PC-3 (cell line): ENCODE results near the gene CASP7. TPM values are rescaled to one million over a fixed set of nuclear protein-coding genes. Genes with fewer than 3 reads are reported as not detected.

Source experiments
- ATAC-seq: fragments of 200-7000 bp; cut with Tn5 transposase; 2 replicates; pipeline ENCODE4 v1.9.1; 2020; ENCODE audit warnings: mild to moderate bottlenecking, moderate library complexity
- BruUV-seq: library from RNA; stranded (reverse); fragments of 400-500 nt; replicated peaks from 2 replicates; lab custom pipeline; 2021; lab: Mats Ljungman, UMichigan
- CTCF ChIA-PET: fragments of 300-600 bp; sonication (Branson Sonifier 250); formaldehyde crosslinking; loops from one replicate; lab custom pipeline; 2022; ENCODE audit warnings: antibody characterized with exemption; lab: Charles Lee
- POLR2A ChIA-PET: fragments of 300-600 bp; sonication (Branson Sonifier 250); formaldehyde crosslinking; loops from one replicate; lab custom pipeline; 2022; ENCODE audit warnings: antibody characterized with exemption; ENCODE audit not compliant: unreplicated experiment; lab: Charles Lee
- DNase-seq: peaks from one replicate; pipeline ENCODE4 v3.0.0-alpha.2; 2015
- H2AFZ ChIP-seq: fragments of 300-600 bp; sonication (generic); 2 replicates; pipeline ENCODE4 v1.6.0; 2016; ENCODE audit warnings: antibody characterized with exemption, low read length
- H3F3A ChIP-seq: fragments of 300-600 bp; sonication (generic); one replicate; pipeline ENCODE4 v1.6.0; 2017; ENCODE audit warnings: antibody characterized with exemption, low read length, control low read depth, mild to moderate bottlenecking; ENCODE audit not compliant: unreplicated experiment
- H3K27ac ChIP-seq: fragments of 300-600 bp; sonication (generic); 2 replicates; pipeline ENCODE4 v1.5.1; 2016; ENCODE audit warnings: mild to moderate bottlenecking, low read length
- H3K27me3 ChIP-seq: fragments of 300-600 bp; sonication (generic); 2 replicates; pipeline ENCODE4 v1.6.1; 2016; ENCODE audit warnings: low read length, mixed read lengths
- H3K36me3 ChIP-seq: fragments of 300-600 bp; sonication (generic); 2 replicates; pipeline ENCODE4 v1.6.1; 2016; ENCODE audit warnings: low read depth, mixed run types, low read length, mixed read lengths
- H3K4me1 ChIP-seq: fragments of 300-600 bp; sonication (generic); 2 replicates; pipeline ENCODE4 v1.5.1; 2016; ENCODE audit warnings: low read length; ENCODE audit not compliant: insufficient read depth
- H3K4me2 ChIP-seq: fragments of 300-600 bp; sonication (generic); 2 replicates; pipeline ENCODE4 v1.6.0; 2016; ENCODE audit warnings: low read length
- H3K4me3 ChIP-seq: fragments of 300-600 bp; sonication (generic); 2 replicates; pipeline ENCODE4 v1.5.1; 2016; ENCODE audit warnings: mild to moderate bottlenecking, low read length, mixed read lengths
- H3K79me2 ChIP-seq: fragments of 300-600 bp; sonication (generic); 2 replicates; pipeline ENCODE4 v1.6.1; 2017; ENCODE audit warnings: low read length, mixed read lengths
- H3K9ac ChIP-seq: fragments of 300-600 bp; sonication (generic); 2 replicates; pipeline ENCODE4 v1.6.0; 2016; ENCODE audit warnings: mild to moderate bottlenecking, low read length
- H3K9me2 ChIP-seq: fragments of 300-600 bp; sonication (generic); replicated peaks from 2 replicates; pipeline ENCODE4 v1.6.1; 2016; ENCODE audit warnings: mixed run types, low read length, mixed read lengths
- H3K9me3 ChIP-seq: fragments of 300-600 bp; sonication (generic); 2 replicates; pipeline ENCODE4 v1.6.1; 2016; ENCODE audit warnings: low read length, mixed read lengths
- H4K20me1 ChIP-seq: fragments of 300-600 bp; sonication (generic); 2 replicates; pipeline ENCODE4 v1.6.1; 2016; ENCODE audit warnings: low read length, mixed read lengths
- CTCF ChIP-seq: fragments of 300-600 bp; sonication (generic); conservative IDR thresholded peaks from 2 replicates; pipeline ENCODE4 v1.5.1; 2017; ENCODE audit warnings: antibody characterized with exemption, low read depth, mild to moderate bottlenecking, low read length
- EZH2 ChIP-seq: fragments of 300-600 bp; sonication (generic); IDR thresholded peaks from one replicate; pipeline ENCODE4 v1.6.1; 2017; ENCODE audit warnings: antibody characterized with exemption, mild to moderate bottlenecking, low read length; ENCODE audit not compliant: unreplicated experiment
- EZH2phosphoT487 ChIP-seq: fragments of 300-600 bp; sonication (generic); IDR thresholded peaks from 2 replicates; pipeline ENCODE4 v1.6.1; 2018; ENCODE audit warnings: mild to moderate bottlenecking, antibody characterized with exemption, low read length, borderline replicate concordance
- intact Hi-C: fragments of 100-400 bp; cut with micrococcal nuclease; formaldehyde crosslinking; loops from 2 replicates; pipeline ENCODE4 v1.9.0; 2023
- total RNA-seq: library from RNA; depleted of rRNA; stranded (reverse); fragments of >200 nt; gene quantifications from 2 replicates; pipeline ENCODE4 v1.2.3, GENCODE V29; 2014

CASP7 gene
- total RNA-seq, 1 experiment from 2014 or later: 13.7 TPM

- Histone ChIP-seq H3K27ac (no peak overlapping the region), H3K4me2 (no peak overlapping the region), H2AFZ (no peak overlapping the region), H3F3A (no peaks in the 10 kb centered on the region), H3K9me2 (no peaks in the 10 kb centered on the region), H3K4me1 (no peaks in the 10 kb centered on the region), H3K4me3 (no peak overlapping the region), H3K36me3 (peaks cover 12% of the 10 kb centered on the region; the same call in 1 of the 2 replicates), H3K79me2 (peaks cover 14% of the 10 kb centered on the region; the same call in 1 of the 2 replicates), H3K9ac (no peak overlapping the region), H4K20me1 (no peaks in the 10 kb centered on the region), H3K9me3 (peaks cover 11% of the 10 kb centered on the region; the same call in 1 of the 2 replicates), H3K27me3 (no peaks in the 10 kb centered on the region)
- DNase-seq (no peak), ATAC-seq (no peak)
- no TSS peak for BruUV-seq
- POLR2A ChIA-PET: no interaction called here
- CTCF ChIA-PET: no interaction called here
- intact Hi-C loops: no loop called here
- no peak for TF ChIP-seq EZH2phosphoT487
- no peak for TF ChIP-seq EZH2
- TF ChIP-seq CTCF: no peak
Observed at GRCh38 chr10:113690749-113691148, 11.0 kb downstream of the CASP7 start.

GRCh38 chr10:113691381-113691780, 11.7 kb downstream of the CASP7 start:
- no peaks in the 10 kb centered on the region for H3K9me2 ChIP-seq
- H4K20me1 ChIP-seq: no peaks in the 10 kb centered on the region
- H3K9me3 ChIP-seq: peaks cover 11% of the 10 kb centered on the region; the same call in 1 of the 2 replicates
- no peaks in the 10 kb centered on the region for H3K4me1 ChIP-seq
- ATAC-seq (no peak), DNase-seq (no peak)
- H2AFZ ChIP-seq: no peak overlapping the region
- no peaks in the 10 kb centered on the region for H3K27me3 ChIP-seq
- H3K79me2 ChIP-seq: 0 out of 2 replicates have a peak, but pooled peaks cover 10% of the 10 kb centered on the region
- ChIA-PET POLR2A (no interaction called here), CTCF (no interaction called here)
- H3F3A ChIP-seq: no peaks in the 10 kb centered on the region
- TF ChIP-seq CTCF: no peak
- no peak for TF ChIP-seq EZH2phosphoT487
- no peak for TF ChIP-seq EZH2
- intact Hi-C loops: no loop called here
- no TSS peak for BruUV-seq
- no peak overlapping the region for H3K4me3 ChIP-seq
- H3K27ac ChIP-seq: no peak overlapping the region
- peaks cover 12% of the 10 kb centered on the region; the same call in 1 of the 2 replicates for H3K36me3 ChIP-seq
- H3K9ac ChIP-seq: no peak overlapping the region
- no peak overlapping the region for H3K4me2 ChIP-seq

GRCh38 chr10:113692271-113692670, 12.6 kb downstream of the CASP7 start:
- no TSS peak for BruUV-seq
- intact Hi-C loops: no loop called here
- Histone ChIP-seq H3K4me2 (no peak overlapping the region), H3K4me3 (no peak overlapping the region), H3K9me2 (no peaks in the 10 kb centered on the region), H3K4me1 (no peaks in the 10 kb centered on the region), H3F3A (no peaks in the 10 kb centered on the region), H3K36me3 (peaks cover 12% of the 10 kb centered on the region; the same call in 1 of the 2 replicates), H3K9ac (no peak overlapping the region), H3K27me3 (no peaks in the 10 kb centered on the region), H3K27ac (no peak overlapping the region), H2AFZ (no peak overlapping the region), H3K79me2 (0 out of 2 replicates have a peak, but pooled peaks cover 4% of the 10 kb centered on the region), H3K9me3 (0 out of 2 replicates have a peak, but pooled peaks cover 11% of the 10 kb centered on the region), H4K20me1 (no peaks in the 10 kb centered on the region)
- ChIA-PET POLR2A (no interaction called here), CTCF (no interaction called here)
- ATAC-seq: no peak
- TF ChIP-seq EZH2: no peak
- no peak for TF ChIP-seq CTCF
- TF ChIP-seq EZH2phosphoT487: no peak
- DNase-seq: no peak
